ENCODE data around the gene PANX1. TPM values are rescaled to one million over a fixed set of nuclear protein-coding genes. Genes with fewer than 3 reads are reported as not detected.

Gene PANX1
- total and polyA plus RNA-seq, 10 of the 15 experiments (the other 5 are each of a cell fraction or from before 2014, with no cell fraction given): 3.3 to 18.7 (median 14.4) TPM

DNA sequence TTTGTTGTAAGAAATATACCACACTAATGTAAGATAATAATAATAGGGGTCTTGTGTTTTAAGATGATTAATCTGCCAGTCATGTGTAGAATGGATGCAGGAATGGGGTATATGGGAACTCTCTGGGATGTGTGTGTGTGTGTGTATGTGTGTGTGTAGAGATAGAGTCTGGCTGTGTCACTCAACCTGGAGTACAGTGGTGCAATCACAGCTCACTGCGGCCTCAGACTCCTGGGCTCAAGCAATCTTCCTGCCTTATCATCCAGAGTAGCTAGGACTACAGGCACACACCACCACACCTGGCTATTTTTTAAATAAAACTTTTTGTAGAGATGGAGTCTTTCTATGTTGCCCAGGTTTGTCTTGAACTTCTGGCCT, 11.5 kb upstream of the PANX1 start:
- Histone ChIP-seq H3K9ac (ENCODE audit: control insufficient read depth, insufficient read depth, low read length) (no peak overlapping the region), H3K4me1 (ENCODE audit: control insufficient read depth, insufficient read depth, low read length) (no peaks in the 10 kb centered on the region; the same call in 1 of the 2 replicates), H2AFZ (ENCODE audit: control insufficient read depth, low read depth, low read length) (no peak overlapping the region), H3K27me3 (replicated peaks in 1 of 2; ENCODE audit: control insufficient read depth in 2 of 2, insufficient read depth in 2 of 2, low read length in 1 of 2) (no peaks in the 10 kb centered on the region), H3K4me2 (ENCODE audit: control insufficient read depth, insufficient read depth) (no peak overlapping the region), H3K36me3 (ENCODE audit: control insufficient read depth in 2 of 2, insufficient read depth in 2 of 2, low read length in 1 of 2) (no peaks in the 10 kb centered on the region), H4K20me1 (ENCODE audit: control insufficient read depth, insufficient read depth) (no peaks in the 10 kb centered on the region), H3K9me3 (replicated peaks; ENCODE audit: control insufficient read depth, insufficient read depth, low read length) (no peaks in the 10 kb centered on the region), H3K27ac (ENCODE audit: control insufficient read depth, insufficient read depth) (no peak overlapping the region), H3K79me2 (ENCODE audit: control insufficient read depth, insufficient read depth, low read length) (no peaks in the 10 kb centered on the region), H3K4me3 (no peak overlapping the region)
- ChIA-PET POLR2A (interaction anchor here (0.6 kb wide), 1 partner anchor 12 kb away, joined by 4 read pairs; the partner anchor contains the start of gene PANX1), RAD21 (ENCODE audit: unreplicated experiment) (interaction anchor here (0.6 kb wide), 1 partner anchor 894 kb away, joined by 3 read pairs; no protein-coding TSS in a partner anchor), CTCF (no interaction called here), SMC1A (ENCODE audit: uncharacterized antibody, unreplicated experiment) (no interaction called here)
- FAIRE-seq (no peak), DNase-seq (ENCODE audit: low read depth, low spot score) (no peak), ATAC-seq (no peak)
- WGBS (ENCODE audit: insufficient coverage, insufficient replicate concordance, low lambda C conversion rate, missing lambda C conversion rate): 48% methylated on average over 1 of the region's 1 CpG
- intact Hi-C loops (cut with micrococcal nuclease; ENCODE audit: unreplicated experiment): no loop called here
- no TSS peak for BruUV-seq (replicated peaks)
- in situ Hi-C loops (cut with MboI): no loop called here
- TF ChIP-seq, protein P1, sequence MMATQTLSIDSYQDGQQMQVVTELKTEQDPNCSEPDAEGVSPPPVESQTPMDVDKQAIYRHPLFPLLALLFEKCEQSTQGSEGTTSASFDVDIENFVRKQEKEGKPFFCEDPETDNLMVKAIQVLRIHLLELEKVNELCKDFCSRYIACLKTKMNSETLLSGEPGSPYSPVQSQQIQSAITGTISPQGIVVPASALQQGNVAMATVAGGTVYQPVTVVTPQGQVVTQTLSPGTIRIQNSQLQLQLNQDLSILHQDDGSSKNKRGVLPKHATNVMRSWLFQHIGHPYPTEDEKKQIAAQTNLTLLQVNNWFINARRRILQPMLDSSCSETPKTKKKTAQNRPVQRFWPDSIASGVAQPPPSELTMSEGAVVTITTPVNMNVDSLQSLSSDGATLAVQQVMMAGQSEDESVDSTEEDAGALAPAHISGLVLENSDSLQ (IDR thresholded peaks at IDR 0.05): no peak
- TF ChIP-seq BACH1 (IDR thresholded peaks at IDR 0.05; ENCODE audit: borderline replicate concordance) (no peak), IKZF1 (conservative IDR thresholded peaks at IDR 0.05) (no peak), ATF7 (IDR thresholded peaks at IDR 0.05; ENCODE audit: low read depth) (no peak), POU2F2 (IDR thresholded peaks at IDR 0.05; ENCODE audit: borderline replicate concordance, low read depth, low read length) (no peak)
- TF ChIP-seq, protein P2, sequence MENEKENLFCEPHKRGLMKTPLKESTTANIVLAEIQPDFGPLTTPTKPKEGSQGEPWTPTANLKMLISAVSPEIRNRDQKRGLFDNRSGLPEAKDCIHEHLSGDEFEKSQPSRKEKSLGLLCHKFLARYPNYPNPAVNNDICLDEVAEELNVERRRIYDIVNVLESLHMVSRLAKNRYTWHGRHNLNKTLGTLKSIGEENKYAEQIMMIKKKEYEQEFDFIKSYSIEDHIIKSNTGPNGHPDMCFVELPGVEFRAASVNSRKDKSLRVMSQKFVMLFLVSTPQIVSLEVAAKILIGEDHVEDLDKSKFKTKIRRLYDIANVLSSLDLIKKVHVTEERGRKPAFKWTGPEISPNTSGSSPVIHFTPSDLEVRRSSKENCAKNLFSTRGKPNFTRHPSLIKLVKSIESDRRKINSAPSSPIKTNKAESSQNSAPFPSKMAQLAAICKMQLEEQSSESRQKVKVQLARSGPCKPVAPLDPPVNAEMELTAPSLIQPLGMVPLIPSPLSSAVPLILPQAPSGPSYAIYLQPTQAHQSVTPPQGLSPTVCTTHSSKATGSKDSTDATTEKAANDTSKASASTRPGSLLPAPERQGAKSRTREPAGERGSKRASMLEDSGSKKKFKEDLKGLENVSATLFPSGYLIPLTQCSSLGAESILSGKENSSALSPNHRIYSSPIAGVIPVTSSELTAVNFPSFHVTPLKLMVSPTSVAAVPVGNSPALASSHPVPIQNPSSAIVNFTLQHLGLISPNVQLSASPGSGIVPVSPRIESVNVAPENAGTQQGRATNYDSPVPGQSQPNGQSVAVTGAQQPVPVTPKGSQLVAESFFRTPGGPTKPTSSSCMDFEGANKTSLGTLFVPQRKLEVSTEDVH (IDR thresholded peaks at IDR 0.05; ENCODE audit: low read depth, partially characterized antibody): no peak
